HG02763 (cell line): Measurements from ENCODE around the gene RCVRN.
"Not testable (repeated sequence)": the region's sequence is repeated elsewhere in the genome, so short reads cannot be mapped to it uniquely, and the experiment has no call there.

Experiments used
- ATAC-seq: cut with Tn5 transposase; IDR thresholded peaks from one replicate; pipeline ENCODE4 v1.9.1; 2021; ENCODE audit warnings: mild to moderate bottlenecking, moderate library complexity; ENCODE audit not compliant: unreplicated experiment

RCVRN gene

GRCh38 chr17:9922012-9922848 is 17.2 kb upstream of the RCVRN start:
- no peak for ATAC-seq

GRCh38 chr17:9921216-9921615 is 16.1 kb upstream of the RCVRN start:
- not testable (repeated sequence) for ATAC-seq

GRCh38 chr17:9918804-9919352 is 13.8 kb upstream of the RCVRN start:
- ATAC-seq: no peak

GRCh38 chr17:9918352-9918751 is 13.3 kb upstream of the RCVRN start:
- ATAC-seq: no peak

- ATAC-seq: no peak
Measured at GRCh38 chr17:9917801-9918200, 12.7 kb upstream of the RCVRN start.

GRCh38 chr17:9917131-9917530 is 12.1 kb upstream of the RCVRN start:
- ATAC-seq: no peak

- no peak for ATAC-seq
Measured at GRCh38 chr17:9916108-9916507, 11.0 kb upstream of the RCVRN start.

GRCh38 chr17:9913476-9913875 is 8.4 kb upstream of the RCVRN start:
- no peak for ATAC-seq

GRCh38 chr17:9912121-9913099 is 7.3 kb upstream of the RCVRN start:
- ATAC-seq: no peak

GRCh38 chr17:9911089-9911488 is 6.0 kb upstream of the RCVRN start:
- ATAC-seq: no peak

- no peak for ATAC-seq
Measured at GRCh38 chr17:9908649-9909042, 3.6 kb upstream of the RCVRN start.

- ATAC-seq: no peak
Measured at GRCh38 chr17:9907883-9908648, 3.0 kb upstream of the RCVRN start.

GRCh38 chr17:9907131-9907530 is 2.1 kb upstream of the RCVRN start:
- ATAC-seq: no peak

- ATAC-seq: no peak
Measured at GRCh38 chr17:9906616-9907015, 1.5 kb upstream of the RCVRN start.

- no peak for ATAC-seq
Measured at GRCh38 chr17:9905902-9906301, 831 bp upstream of the RCVRN start.

GRCh38 chr17:9904277-9905077 is 594 bp downstream of the RCVRN start:
- ATAC-seq: no peak

- no peak for ATAC-seq
Measured at GRCh38 chr17:9902120-9902519, 3.0 kb downstream of the RCVRN start.

GRCh38 chr17:9900784-9901183 is 4.3 kb downstream of the RCVRN start:
- ATAC-seq: no peak

GRCh38 chr17:9900044-9900594 is 5.0 kb downstream of the RCVRN start:
- ATAC-seq: no peak
